Pancreas (tissue), 10 donors: ENCODE data around the gene SFXN5. TPM values are rescaled to one million over a fixed set of nuclear protein-coding genes. Genes with fewer than 3 reads are reported as not detected.
"Not testable (repeated sequence)": the region's sequence is repeated elsewhere in the genome, so short reads cannot be mapped to it uniquely, and the experiment has no call there.

ENCODE experiments used
- ATAC-seq, 4 donors: fragments of 200-7000 bp; cut with Tn5 transposase; one replicate each; pipeline versions ENCODE4 v1.8.0 to v1.9.1; 2020; ENCODE audit warnings: mild to moderate bottlenecking in 4 of 4, moderate library complexity in 4 of 4
- DNase-seq, 6 donors: peaks; one replicate each; pipeline ENCODE4 v3.0.0-alpha.2; 2020
- FAIRE-seq: peaks from 2 replicates; lab custom pipeline; 2012; peaks lifted over from hg19 to GRCh38; lab: Jason Lieb, UNC
- H3K27ac ChIP-seq, 4 donors: fragments of 200-600 bp; sonication (generic); 1 replicate in 3 of 4; 2 replicates in 1 of 4; pipeline versions ENCODE4 v1.5.0 to v1.8.0; 2020
- H3K27me3 ChIP-seq, 4 donors: fragments of 200-600 bp; one replicate each; pipeline ENCODE4 v1.8.0; 2021
- H3K36me3 ChIP-seq, 3 donors: fragments of 200-600 bp; sonication (generic) in 1 of 3; one replicate each; pipeline versions ENCODE4 v1.5.0 to v1.8.0; 2020 to 2021
- H3K4me1 ChIP-seq, 3 donors: fragments of 200-600 bp; one replicate each; pipeline ENCODE4 v1.8.0; 2021
- H3K4me3 ChIP-seq, 4 donors: fragments of 200-600 bp; sonication (generic) in 2 of 4; one replicate each; pipeline versions ENCODE4 v1.5.0 to v1.8.0; 2020 to 2021
- H3K9me3 ChIP-seq, 4 donors: fragments of 200-600 bp; one replicate each; pipeline ENCODE4 v1.8.0; 2021
- WGBS, 2 donors: extraction: QIAGEN DNeasy Blood & Tissue Kit; methylation state at CpG; one replicate each; pipeline ENCODE4 v1.1.7; 2013; 5-methylcytosine and 5-hydroxymethylcytosine counted together
- intact Hi-C, 3 donors: fragments of 100-400 bp; cut with DNase I; formaldehyde crosslinking; loops; one replicate each; pipeline versions ENCODE4 v1.11.1 to v1.14.2; 2022
- polyA plus RNA-seq, 2 donors: library from polyadenylated mRNA; stranded (reverse); fragments of 200-250 nt; gene quantifications; one replicate each; pipeline ENCODE4 v1.2.3, GENCODE V29; 2013
- total RNA-seq, 6 donors: library from RNA; stranded (reverse); fragmentation: NEBNext Ultra II Directional in 4 of 6; extraction: Animal tissue kit (Norgen Biotek cat#: 25700) in 4 of 6; gene quantifications; one replicate each; pipeline versions ENCODE4 v1.2.1 to v1.2.4, GENCODE V29; 2021 to 2023
- TF ChIP-seq, protein P1 (sequence below), 4 donors: fragments of 200-600 bp; sonication (generic) in 3 of 4; IDR thresholded peaks; one replicate each; pipeline versions ENCODE4 v1.5.0 to v1.8.0; 2021; ENCODE audit warnings: antibody characterized with exemption in 4 of 4
- donor health status: healthy with polysubstance abuse.
- donor health status: DM: no; HTN: no; CAD: no; lungs with moderate emphysema.
- donor health status: DM: no; HTN: no; CAD: no.
- donor health status: control.
- donor health status: control.
- donor health status: Bipolar disorder and iron deficiency.
- donor health status: DM: yes; HTN: yes; CAD: no.
- donor health status: DM: no; HTN: no; CAD: no.
- donor health status: DM: no; HTN: no; CAD: no.
- donor health status: DM: yes; HTN: yes; CAD: no.

The SFXN5 gene
- total and polyA plus RNA-seq, 8 donors: 2.6 to 8.4 (median 5.4) TPM

DNA sequence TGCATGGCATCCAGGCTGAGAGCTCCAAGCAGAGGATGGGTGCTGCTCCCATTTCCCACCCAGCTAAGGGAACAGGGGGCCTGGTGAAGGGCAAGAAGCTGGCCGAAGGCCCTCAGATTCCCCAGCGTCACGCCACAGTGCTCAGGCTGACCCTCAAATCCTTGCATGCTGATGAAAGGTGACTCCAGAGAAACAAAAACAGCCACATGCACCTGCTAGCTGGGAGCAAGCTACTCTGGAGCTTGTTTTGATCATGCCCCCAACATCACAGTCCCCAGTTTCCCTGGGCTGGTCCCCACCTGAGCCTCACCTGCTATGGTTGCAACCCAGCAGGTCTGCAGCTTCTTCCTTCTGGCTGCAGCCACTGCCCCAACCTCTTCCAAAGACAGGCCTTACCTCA is 28.0 kb upstream of the SFXN5 start:
- Histone ChIP-seq H3K9me3 (no peaks in the 10 kb centered on the region), H3K36me3 (no peaks in the 10 kb centered on the region), H3K4me3 (no peak overlapping the region), H3K4me1 (no peaks in the 10 kb centered on the region), H3K27ac (no peak overlapping the region), H3K27me3 (no peaks in the 10 kb centered on the region)
- ATAC-seq (no peak), FAIRE-seq (no peak), DNase-seq (no peak)
- 96 to 97% methylated on average over 3 of the region's 3 CpGs for WGBS, 2 donors
- intact Hi-C loops: no loop called here
- TF ChIP-seq, protein P1, sequence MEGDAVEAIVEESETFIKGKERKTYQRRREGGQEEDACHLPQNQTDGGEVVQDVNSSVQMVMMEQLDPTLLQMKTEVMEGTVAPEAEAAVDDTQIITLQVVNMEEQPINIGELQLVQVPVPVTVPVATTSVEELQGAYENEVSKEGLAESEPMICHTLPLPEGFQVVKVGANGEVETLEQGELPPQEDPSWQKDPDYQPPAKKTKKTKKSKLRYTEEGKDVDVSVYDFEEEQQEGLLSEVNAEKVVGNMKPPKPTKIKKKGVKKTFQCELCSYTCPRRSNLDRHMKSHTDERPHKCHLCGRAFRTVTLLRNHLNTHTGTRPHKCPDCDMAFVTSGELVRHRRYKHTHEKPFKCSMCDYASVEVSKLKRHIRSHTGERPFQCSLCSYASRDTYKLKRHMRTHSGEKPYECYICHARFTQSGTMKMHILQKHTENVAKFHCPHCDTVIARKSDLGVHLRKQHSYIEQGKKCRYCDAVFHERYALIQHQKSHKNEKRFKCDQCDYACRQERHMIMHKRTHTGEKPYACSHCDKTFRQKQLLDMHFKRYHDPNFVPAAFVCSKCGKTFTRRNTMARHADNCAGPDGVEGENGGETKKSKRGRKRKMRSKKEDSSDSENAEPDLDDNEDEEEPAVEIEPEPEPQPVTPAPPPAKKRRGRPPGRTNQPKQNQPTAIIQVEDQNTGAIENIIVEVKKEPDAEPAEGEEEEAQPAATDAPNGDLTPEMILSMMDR (IDR thresholded peaks at IDR 0.05): no peak

DNA sequence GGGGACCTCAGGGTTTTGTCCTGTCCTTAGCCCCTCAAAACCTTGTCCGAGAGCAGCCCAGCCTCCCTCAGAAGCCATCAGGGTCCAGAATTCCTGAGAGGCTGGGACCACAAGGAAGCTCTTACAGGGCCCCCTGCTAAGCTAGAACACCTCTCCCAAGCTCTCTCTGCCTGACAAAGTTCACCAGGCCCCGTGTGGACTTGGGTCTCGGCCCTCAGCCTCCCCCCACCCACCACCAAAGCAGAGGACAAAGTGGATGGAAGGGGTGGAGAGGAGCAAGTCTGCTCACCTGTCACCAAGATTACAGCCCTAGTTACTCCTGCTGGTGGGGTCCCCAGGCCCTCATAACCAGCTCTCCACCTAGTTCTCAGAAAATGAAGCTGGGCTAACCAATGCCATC is 24.4 kb upstream of the SFXN5 start:
- Histone ChIP-seq H3K9me3 (no peaks in the 10 kb centered on the region), H3K4me3 (no peak overlapping the region), H3K27ac (no peak overlapping the region), H3K36me3 (no peaks in the 10 kb centered on the region), H3K4me1 (no peaks in the 10 kb centered on the region), H3K27me3 (no peaks in the 10 kb centered on the region)
- no peak for FAIRE-seq
- ATAC-seq: no peak
- TF ChIP-seq, protein P1 (IDR thresholded peaks at IDR 0.05): no peak
- peak in 1 of 6 donors; percentile 11 for DNase-seq
- 76 to 82% methylated on average over 3 of the region's 3 CpGs for WGBS, 2 donors
- intact Hi-C loops: no loop called here

DNA sequence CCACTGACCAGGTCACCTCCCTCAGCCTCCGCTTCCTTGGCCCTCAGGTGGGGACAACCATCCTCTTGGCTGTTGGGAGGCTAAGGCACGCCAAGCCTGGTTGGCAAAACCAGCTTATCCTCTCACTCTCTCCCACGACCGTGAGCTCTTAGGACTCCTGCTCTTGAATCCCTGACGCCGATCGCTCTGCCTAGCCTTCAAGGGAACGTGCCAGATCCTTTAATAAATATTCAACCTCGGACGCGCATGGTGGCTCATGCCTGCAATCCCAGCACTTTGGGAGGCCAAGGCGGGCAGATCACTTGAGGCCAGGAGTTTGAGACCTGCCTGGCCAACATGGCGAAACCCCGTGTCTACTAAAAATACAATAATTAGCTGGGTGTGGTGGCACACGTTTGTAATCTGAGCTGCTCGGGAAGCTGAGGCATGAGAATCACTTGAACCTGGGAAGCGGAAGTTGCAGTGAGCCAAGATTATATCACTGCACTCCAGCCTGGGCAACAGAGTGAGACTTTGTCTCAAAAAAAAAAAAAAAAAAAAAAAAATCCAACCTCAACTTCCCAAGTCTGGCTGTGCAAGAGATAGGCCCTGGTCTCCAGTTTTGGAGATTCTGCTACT is 22.2 kb upstream of the SFXN5 start:
- ATAC-seq, H3K36me3 ChIP-seq, H3K4me1 ChIP-seq, intact Hi-C loops, H3K27ac ChIP-seq, DNase-seq, H3K27me3 ChIP-seq, FAIRE-seq, H3K9me3 ChIP-seq, H3K4me3 ChIP-seq: not testable (repeated sequence)
- 80 to 87% methylated on average over 17 of the region's 17 CpGs for WGBS, 2 donors

DNA sequence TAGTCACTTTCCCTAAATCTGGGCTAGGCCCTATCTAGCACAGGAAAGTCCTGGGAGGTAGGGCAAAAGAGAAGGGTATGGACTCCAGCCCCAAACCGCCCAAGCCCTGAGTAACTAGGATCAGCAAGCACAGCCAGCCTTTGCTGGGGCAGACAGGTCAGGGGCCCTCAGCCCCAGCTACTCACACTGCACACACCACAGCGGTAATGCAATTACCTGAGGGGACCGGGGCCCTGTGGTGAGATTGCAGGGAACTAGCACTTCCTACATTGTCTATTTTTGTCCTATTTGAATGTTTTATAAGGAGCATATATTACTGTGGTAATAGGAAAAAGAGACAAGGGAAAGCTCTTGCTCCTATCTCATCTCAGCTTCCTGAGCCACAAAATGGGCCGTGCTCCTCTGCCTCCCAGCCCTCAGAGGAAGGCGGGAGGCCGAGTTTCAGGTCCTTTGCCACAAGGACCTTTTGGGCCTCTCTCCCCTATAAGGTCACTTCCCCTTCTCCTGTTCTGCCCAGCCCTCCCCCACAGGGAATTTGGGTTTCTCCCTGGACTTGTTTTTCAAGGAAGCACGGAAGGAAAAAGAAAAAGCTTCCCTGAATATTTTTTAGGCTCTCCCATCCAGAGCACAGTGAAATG is 20.8 kb upstream of the SFXN5 start:
- Histone ChIP-seq H3K4me1 (no peaks in the 10 kb centered on the region), H3K27me3 (no peaks in the 10 kb centered on the region), H3K9me3 (no peaks in the 10 kb centered on the region), H3K4me3 (no peak overlapping the region), H3K36me3 (peaks cover 0 to 16% (median 0%) of the 10 kb centered on the region in 3 donors), H3K27ac (no peak overlapping the region)
- TF ChIP-seq, protein P1 (IDR thresholded peaks at IDR 0.05): no peak
- no peak for ATAC-seq
- DNase-seq: no peak
- intact Hi-C loops: no loop called here
- WGBS, 2 donors: 70% methylated on average over 7 of the region's 7 CpGs
- FAIRE-seq: no peak

DNA sequence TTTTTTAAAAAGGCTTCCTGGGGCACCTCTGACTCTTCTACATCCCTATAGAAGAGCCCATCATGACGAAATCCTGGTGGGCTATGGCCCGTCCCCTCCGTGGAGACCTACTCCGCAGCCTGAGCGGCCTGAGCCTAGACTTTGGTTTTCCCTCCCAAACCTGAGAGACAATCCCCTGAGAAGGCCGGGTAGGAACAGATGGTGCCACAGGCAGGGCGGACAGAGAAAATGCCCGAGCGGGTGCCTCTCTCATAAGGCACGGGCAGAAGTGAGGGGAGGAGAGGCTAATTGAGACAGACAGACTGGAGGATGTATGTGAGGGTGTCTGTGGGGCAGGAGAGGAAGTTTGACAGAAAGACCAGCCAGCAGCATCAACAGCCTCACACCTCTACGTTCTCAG is 20.2 kb upstream of the SFXN5 start:
- intact Hi-C loops: no loop called here
- no peaks in the 10 kb centered on the region for H3K9me3 ChIP-seq
- WGBS, 2 donors: 85 to 87% methylated on average over 11 of the region's 11 CpGs

More for the DNA sequence above, 20.2 kb upstream of the SFXN5 start:
- DNase-seq (no peak), FAIRE-seq (no peak), ATAC-seq (no peak)
- H3K4me3 ChIP-seq: no peak overlapping the region
- no peak overlapping the region for H3K27ac ChIP-seq
- H3K27me3 ChIP-seq: no peaks in the 10 kb centered on the region
- H3K4me1 ChIP-seq: no peaks in the 10 kb centered on the region
- peaks cover 0 to 20% (median 0%) of the 10 kb centered on the region in 3 donors for H3K36me3 ChIP-seq
- TF ChIP-seq, protein P1 (IDR thresholded peaks at IDR 0.05): no peak
